Endothelial cell of umbilical vein (primary cell): Measurements from ENCODE around the gene ENG. TPM values are rescaled to one million over a fixed set of nuclear protein-coding genes. Genes with fewer than 3 reads are reported as not detected.
A peak's percentile ranks its signal among the peaks of the same experiment; 100 is the strongest.

Experiments used
- BruUV-seq: library from RNA; stranded (reverse); fragments of 400-500 nt; replicated peaks from 2 replicates; lab custom pipeline; 2021; lab: Mats Ljungman, UMichigan
- CTCF ChIA-PET: fragments of 300-600, 350-600 bp; sonication (Branson Sonifier 250); formaldehyde crosslinking; loops from one replicate; lab custom pipeline; 2021; ENCODE audit warnings: antibody characterized with exemption, inconsistent platforms; lab: Charles Lee
- POLR2A ChIA-PET: fragments of 300-600, 350-600 bp; sonication (Branson Sonifier 250); formaldehyde crosslinking; loops from one replicate; lab custom pipeline; 2021; ENCODE audit warnings: antibody characterized with exemption, inconsistent platforms; lab: Charles Lee
- DNase-seq: peaks from one replicate; pipeline ENCODE4 v3.0.0-alpha.2; 2011; ENCODE audit warnings: low read depth, low spot score
- FAIRE-seq: peaks from 2 replicates; lab custom pipeline; 2011; peaks lifted over from hg19 to GRCh38; lab: Jason Lieb, UNC
- H2AFZ ChIP-seq: 2 replicates; pipeline ENCODE4 v1.6.0; 2012; ENCODE audit warnings: low read depth, low read length, control low read depth, inconsistent platforms
- H3K27ac ChIP-seq: 2 replicates; pipeline ENCODE4 v1.5.1; 2011; ENCODE audit warnings: low read depth, mild to moderate bottlenecking, control low read depth, low read length, moderate library complexity; ENCODE audit not compliant: insufficient read depth
- H3K27me3 ChIP-seq, 2 experiments: 2 replicates each; pipeline versions ENCODE4 v1.6.0 to v1.6.1; 2011; ENCODE audit warnings: low read length in 2 of 2, mixed read lengths in 1 of 2; ENCODE audit not compliant: control insufficient read depth in 2 of 2, insufficient read depth in 2 of 2
- H3K36me3 ChIP-seq, 2 experiments: 2 replicates in 1 of 2; 3 replicates in 1 of 2; pipeline ENCODE4 v1.5.1; 2011; ENCODE audit warnings: low read length in 2 of 2, mild to moderate bottlenecking in 1 of 2, moderate library complexity in 1 of 2; ENCODE audit not compliant: control insufficient read depth in 2 of 2, insufficient read depth in 2 of 2; ENCODE audit errors: extremely low read depth in 1 of 2
- H3K4me1 ChIP-seq: 3 replicates; pipeline ENCODE4 v1.5.1; 2011; ENCODE audit warnings: mild to moderate bottlenecking, low read length; ENCODE audit not compliant: control insufficient read depth, insufficient read depth; ENCODE audit errors: extremely low read depth
- H3K4me2 ChIP-seq: 2 replicates; pipeline ENCODE4 v1.6.1; 2011; ENCODE audit warnings: low read length, control low read depth, mixed read lengths; ENCODE audit not compliant: insufficient read depth
- H3K4me3 ChIP-seq, 3 experiments: fragments of 200-600 bp in 1 of 3; sonication (generic), shearing (Covaris generic) in 1 of 3; replicated peaks in 1 of 3; 2 replicates each; pipeline ENCODE4 v1.5.1; 2011 to 2016; ENCODE audit warnings: control low read depth in 3 of 3, low read length in 3 of 3, mild to moderate bottlenecking in 2 of 3, inconsistent platforms in 1 of 3, low read depth in 1 of 3, moderate library complexity in 1 of 3; ENCODE audit not compliant: insufficient read depth in 1 of 3
- H3K79me2 ChIP-seq: 2 replicates; pipeline ENCODE4 v1.6.0; 2012; ENCODE audit warnings: low read length, inconsistent platforms; ENCODE audit not compliant: control insufficient read depth, insufficient read depth
- H3K9ac ChIP-seq: replicated peaks from 2 replicates; pipeline ENCODE3; 2011; ENCODE audit warnings: low read length, control low read depth; ENCODE audit not compliant: insufficient read depth; ENCODE audit errors: extremely low read depth
- H3K9me1 ChIP-seq: replicated peaks from 3 replicates; pipeline ENCODE4 v1.6.0; 2011; ENCODE audit warnings: mild to moderate bottlenecking, low read length; ENCODE audit not compliant: control insufficient read depth, insufficient read depth; ENCODE audit errors: extremely low read depth
- H3K9me3 ChIP-seq: replicated peaks from 2 replicates; pipeline ENCODE4 v1.5.1; 2012; ENCODE audit warnings: low read length, inconsistent platforms; ENCODE audit not compliant: control insufficient read depth, insufficient read depth
- H4K20me1 ChIP-seq: replicated peaks from 2 replicates; pipeline ENCODE3; 2011; ENCODE audit warnings: mild to moderate bottlenecking, low read length; ENCODE audit not compliant: control insufficient read depth, insufficient read depth; ENCODE audit errors: extremely low read depth
- EZH2 ChIP-seq: IDR thresholded peaks from 2 replicates; pipeline ENCODE4 v1.6.1; 2012; ENCODE audit warnings: borderline replicate concordance, low read depth, mild to moderate bottlenecking, moderate library complexity, low read length, inconsistent platforms; ENCODE audit not compliant: severe bottlenecking
- FOS ChIP-seq: IDR thresholded peaks from 2 replicates; pipeline ENCODE4 v1.6.1; 2011; ENCODE audit warnings: mild to moderate bottlenecking, low read length, moderate library complexity, borderline replicate concordance; ENCODE audit not compliant: insufficient read depth
- POLR2A ChIP-seq: IDR thresholded peaks from 2 replicates; pipeline ENCODE4 v1.6.1; 2012; ENCODE audit warnings: low read depth, mild to moderate bottlenecking, control low read depth, low read length
- POLR2AphosphoS5 ChIP-seq: IDR thresholded peaks from 2 replicates; pipeline ENCODE4 v1.6.1; 2012; ENCODE audit warnings: low read depth, mild to moderate bottlenecking, control low read depth, low read length, moderate library complexity; ENCODE audit not compliant: insufficient read depth
- dilution Hi-C: fragments of 300-500 bp; cut with MboI; formaldehyde crosslinking; loops from one replicate; pipeline ENCODE4 v1.15.0; 2019; ENCODE audit warnings: low sequenced_read_pairs; ENCODE audit not compliant: extremely low pct_ligation_motif_present
- intact Hi-C: fragments of 100-400 bp; cut with micrococcal nuclease; formaldehyde crosslinking; loops from one replicate; pipeline ENCODE4 v1.10.0; 2022
- polyA plus RNA-seq, 4 experiments: library from polyadenylated mRNA; depleted of rRNA in 3 of 4; stranded (reverse) in 3 of 4; unstranded in 1 of 4; fragments of >200 nt; gene quantifications; 2 replicates each; pipeline versions ENCODE4 v1.2.1 to v1.2.3, GENCODE V29; 2011 to 2012; ENCODE audit warnings: missing spikeins in 1 of 4
- total RNA-seq: library from RNA; stranded (reverse); gene quantifications from 2 replicates; pipeline ENCODE4 v1.2.3, GENCODE V29; 2021
- TF ChIP-seq, protein P1 (sequence below), 2 donors: IDR thresholded peaks; 1 replicate in 1 of 2; 2 replicates in 1 of 2; pipeline ENCODE4 v1.5.1; 2011; ENCODE audit warnings: low read length in 2 of 2, mild to moderate bottlenecking in 2 of 2, moderate library complexity in 2 of 2, control low read depth in 1 of 2, inconsistent platforms in 1 of 2, low read depth in 1 of 2; ENCODE audit not compliant: insufficient read depth in 1 of 2; ENCODE audit errors: extremely low read depth in 1 of 2

Gene ENG
- total and polyA plus RNA-seq, 2 donors (not counting 3 experiments of a cell fraction or from before 2014, with no cell fraction given) = 338 to 728 TPM

DNA sequence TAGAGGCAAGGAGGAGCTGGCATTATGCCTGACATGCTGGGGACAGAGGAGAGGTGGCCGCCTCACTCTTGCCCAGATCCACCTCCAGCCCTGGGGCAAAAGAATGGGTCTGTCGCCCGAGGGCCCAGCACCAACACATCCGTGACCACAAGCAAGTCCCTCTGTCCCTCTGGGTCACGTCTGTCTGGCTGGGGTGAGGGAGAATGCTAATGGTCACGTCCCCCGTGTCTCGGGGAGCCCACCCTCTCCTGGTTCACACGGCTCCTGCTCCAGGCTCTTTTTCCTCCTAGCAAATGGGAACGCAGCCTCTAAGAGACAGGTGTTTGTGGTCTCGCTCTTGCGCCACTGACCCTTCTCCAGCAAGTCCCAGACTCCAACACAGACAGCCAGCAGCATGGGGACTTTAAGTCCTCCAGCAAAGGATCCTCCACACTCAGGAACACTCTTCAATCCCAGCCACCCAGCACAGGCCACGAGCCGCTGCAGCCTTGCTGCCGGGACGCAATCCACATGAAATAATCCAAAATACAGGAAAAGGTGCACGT, 4.1 kb downstream of the ENG start:
- Histone ChIP-seq H3K4me2 (peak overlapping the region; percentile 91), H3K27me3 (no peaks in the 10 kb centered on the region), H2AFZ (no peak overlapping the region), H3K4me3 (peak overlapping the region; percentile 9 to 97 (median 22)), H3K4me1 (peaks cover 58% of the 10 kb centered on the region), H4K20me1 (no peaks in the 10 kb centered on the region), H3K9me3 (no peaks in the 10 kb centered on the region), H3K27ac (peak overlapping the region; percentile 82), H3K9ac (peak overlapping the region; percentile 60), H3K36me3 (peaks cover 14 to 27% of the 10 kb centered on the region in 2 experiments), H3K9me1 (no peaks in the 10 kb centered on the region), H3K79me2 (peaks cover 96% of the 10 kb centered on the region)
- intact Hi-C loops = no loop called here
- DNase-seq (no peak), FAIRE-seq (no peak)
- dilution Hi-C loops = no loop called here
- BruUV-seq = no TSS peak
- TF ChIP-seq, protein P1, sequence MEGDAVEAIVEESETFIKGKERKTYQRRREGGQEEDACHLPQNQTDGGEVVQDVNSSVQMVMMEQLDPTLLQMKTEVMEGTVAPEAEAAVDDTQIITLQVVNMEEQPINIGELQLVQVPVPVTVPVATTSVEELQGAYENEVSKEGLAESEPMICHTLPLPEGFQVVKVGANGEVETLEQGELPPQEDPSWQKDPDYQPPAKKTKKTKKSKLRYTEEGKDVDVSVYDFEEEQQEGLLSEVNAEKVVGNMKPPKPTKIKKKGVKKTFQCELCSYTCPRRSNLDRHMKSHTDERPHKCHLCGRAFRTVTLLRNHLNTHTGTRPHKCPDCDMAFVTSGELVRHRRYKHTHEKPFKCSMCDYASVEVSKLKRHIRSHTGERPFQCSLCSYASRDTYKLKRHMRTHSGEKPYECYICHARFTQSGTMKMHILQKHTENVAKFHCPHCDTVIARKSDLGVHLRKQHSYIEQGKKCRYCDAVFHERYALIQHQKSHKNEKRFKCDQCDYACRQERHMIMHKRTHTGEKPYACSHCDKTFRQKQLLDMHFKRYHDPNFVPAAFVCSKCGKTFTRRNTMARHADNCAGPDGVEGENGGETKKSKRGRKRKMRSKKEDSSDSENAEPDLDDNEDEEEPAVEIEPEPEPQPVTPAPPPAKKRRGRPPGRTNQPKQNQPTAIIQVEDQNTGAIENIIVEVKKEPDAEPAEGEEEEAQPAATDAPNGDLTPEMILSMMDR (IDR thresholded peaks at IDR 0.05; ENCODE audit: extremely low read depth in 1 of 2, insufficient read depth in 1 of 2, low read depth in 1 of 2, low read length in 2 of 2) = no peak
- TF ChIP-seq POLR2A = peak; percentile 14
- CTCF ChIA-PET = interaction anchor here (1.0 kb wide), 1 partner anchor 20 kb away, joined by 3 read pairs; no protein-coding TSS in a partner anchor
- POLR2A ChIA-PET = interaction anchor here (0.6 kb wide), 1 partner anchor 66 kb away, joined by 4 read pairs; the partner anchor contains the start of gene ST6GALNAC4

DNA sequence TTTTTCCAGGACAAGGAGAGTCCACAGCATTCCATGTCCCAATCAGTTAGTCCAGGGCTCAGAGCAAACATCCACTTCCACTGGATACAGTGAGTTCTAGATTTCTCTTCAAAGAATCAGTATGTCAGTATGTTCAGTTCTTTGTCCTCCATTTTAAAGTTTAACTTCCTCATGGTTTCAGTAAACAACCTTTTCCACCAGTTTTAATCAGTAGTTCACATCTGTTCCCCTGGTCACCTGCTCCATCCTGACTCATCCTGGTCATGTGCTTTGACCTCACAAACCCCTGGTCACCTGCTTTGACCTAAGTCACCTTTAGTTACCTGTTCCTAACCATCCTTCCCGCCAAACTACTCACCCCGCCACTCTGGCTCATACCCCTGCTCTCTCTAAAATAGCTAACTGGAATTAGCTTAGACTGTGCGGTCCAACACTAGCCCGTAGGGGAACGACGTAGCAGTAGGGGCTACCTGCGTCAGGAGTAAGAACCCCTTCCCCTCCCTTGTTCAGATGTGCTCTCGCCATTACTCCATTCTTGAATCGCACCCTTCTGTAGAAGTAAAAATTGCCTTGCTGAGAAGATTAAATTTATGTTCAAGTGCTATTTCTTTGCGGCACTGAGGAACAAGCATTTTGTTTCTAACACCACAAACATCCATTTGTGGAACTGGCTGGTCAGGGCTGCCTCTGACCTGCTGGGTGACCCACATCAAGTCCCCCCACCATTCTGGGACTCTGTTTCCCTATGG, 5.5 kb downstream of the ENG start:
- dilution Hi-C loops = no loop called here
- no TSS peak for BruUV-seq

More for the DNA sequence above, 5.5 kb downstream of the ENG start:
- no peak for DNase-seq
- Histone ChIP-seq H4K20me1 (no peaks in the 10 kb centered on the region), H3K27me3 (no peaks in the 10 kb centered on the region), H3K9me1 (no peaks in the 10 kb centered on the region), H3K27ac (peak overlapping the region; percentile 97), H3K79me2 (peaks cover 99% of the 10 kb centered on the region), H3K4me3 (no peak overlapping the region), H3K9me3 (no peaks in the 10 kb centered on the region), H3K4me1 (peaks cover 66% of the 10 kb centered on the region), H2AFZ (no peak overlapping the region), H3K9ac (no peak overlapping the region), H3K4me2 (peak overlapping the region; percentile 17), H3K36me3 (peaks cover 14 to 27% of the 10 kb centered on the region in 2 experiments)
- intact Hi-C loops = no loop called here
- FAIRE-seq = no peak
- ChIA-PET POLR2A (no interaction called here), CTCF (interaction anchor here (1.9 kb wide), 1 partner anchor 22 kb away, joined by 7 read pairs; no protein-coding TSS in a partner anchor)
- TF ChIP-seq FOS (no peak), POLR2AphosphoS5 (peak; percentile 13), EZH2 (no peak)
